CD4-positive, alpha-beta T cell treated with Interleukin-1 beta for 1 hour (primary cell): Measurements from ENCODE around the gene TMEM14A.
A peak's percentile ranks its signal among the peaks of the same experiment; 100 is the strongest.
"Not testable (repeated sequence)": the region's sequence is repeated elsewhere in the genome, so short reads cannot be mapped to it uniquely, and the experiment has no call there.

Experiments used
- DNase-seq, 2 donors: peaks; one replicate each; pipeline ENCODE4 v3.0.0-alpha.2; 2020 to 2022

TMEM14A gene, protein sequence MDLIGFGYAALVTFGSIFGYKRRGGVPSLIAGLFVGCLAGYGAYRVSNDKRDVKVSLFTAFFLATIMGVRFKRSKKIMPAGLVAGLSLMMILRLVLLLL

GRCh38 chr6:52670502-52671409, at the start of gene TMEM14A:
TSS of gene TMEM14A (plus strand) at chr6:52671113. CDS start at chr6:52677103, 5,990 bp downstream.
- peak; percentile 89 to 90 for DNase-seq

GRCh38 chr6:52621631-52622030, 49.3 kb upstream of the TMEM14A start:
- no peak for DNase-seq

- DNase-seq = no peak
Measured at GRCh38 chr6:52622810-52623209, 48.1 kb upstream of the TMEM14A start.

GRCh38 chr6:52632011-52632410, 38.9 kb upstream of the TMEM14A start:
- DNase-seq = no peak

DNA sequence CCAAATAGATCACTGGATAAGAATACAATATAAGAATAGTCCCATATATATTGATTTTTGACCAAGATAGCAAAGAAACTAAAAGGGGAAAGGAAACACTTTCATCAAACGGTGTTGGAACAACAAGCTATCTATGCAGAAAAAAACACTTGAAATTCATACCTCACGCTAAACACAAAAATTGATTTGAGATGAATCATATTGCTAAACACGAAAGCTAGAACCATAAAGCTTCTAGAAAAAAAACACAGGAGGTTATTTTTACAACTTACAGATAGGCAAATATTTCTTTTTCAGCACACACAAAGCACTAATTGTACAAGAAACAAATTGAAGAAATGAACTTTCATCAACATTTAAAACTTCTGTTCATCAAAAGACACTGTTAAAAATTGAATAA, 36.7 kb upstream of the TMEM14A start:
- no peak for DNase-seq

DNA sequence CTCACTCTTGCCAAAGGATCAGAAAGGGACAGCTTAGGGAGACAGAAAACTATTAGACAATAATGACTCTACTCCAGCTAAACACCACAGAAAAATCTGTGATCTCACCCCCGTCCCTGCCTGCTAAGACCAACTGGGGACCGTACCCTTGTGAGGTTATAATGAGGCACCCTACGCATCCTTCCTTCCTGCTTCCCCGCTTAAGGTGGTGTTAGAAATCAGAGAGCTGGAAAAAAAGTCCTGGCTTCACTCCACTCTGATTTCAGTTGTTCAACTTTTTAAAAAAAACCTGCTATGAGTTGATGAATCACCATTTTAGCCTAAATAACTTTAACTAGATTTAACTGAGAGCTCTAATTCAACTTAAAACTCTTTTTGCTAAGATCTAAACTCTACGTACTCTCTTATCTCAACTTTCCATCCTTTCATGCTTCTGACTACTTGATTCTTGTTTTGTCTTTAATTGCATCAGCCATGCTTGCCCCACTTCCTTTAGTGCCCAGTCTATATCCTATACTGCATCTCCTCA, 35.8 kb upstream of the TMEM14A start:
- no peak for DNase-seq

GRCh38 chr6:52636830-52637229, 34.1 kb upstream of the TMEM14A start:
- DNase-seq = no peak

DNA sequence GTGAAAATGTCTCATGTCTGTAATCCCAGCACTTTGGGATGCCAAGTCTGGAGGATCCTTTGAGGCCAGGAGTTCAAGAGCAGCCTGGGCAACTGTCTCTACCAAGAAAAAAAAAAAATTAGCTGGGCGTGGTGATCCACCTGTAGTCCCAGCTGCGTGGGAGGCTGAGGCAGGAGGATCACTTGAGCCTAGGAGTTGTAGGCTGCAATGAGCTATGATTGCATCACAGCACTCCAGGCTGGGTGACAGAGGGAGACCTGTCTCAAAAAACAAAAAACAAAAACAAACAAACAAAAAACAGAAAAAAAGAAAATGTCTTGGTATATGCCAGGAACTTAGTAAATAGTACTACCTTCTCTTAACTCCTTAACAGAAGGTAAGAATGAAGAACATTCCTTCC, 31.4 kb upstream of the TMEM14A start:
- no peak for DNase-seq

GRCh38 chr6:52640170-52640569, 30.7 kb upstream of the TMEM14A start:
- no peak for DNase-seq

GRCh38 chr6:52640916-52641315, 30.0 kb upstream of the TMEM14A start:
- DNase-seq = no peak

GRCh38 chr6:52641388-52641787, 29.5 kb upstream of the TMEM14A start:
- DNase-seq = no peak

DNA sequence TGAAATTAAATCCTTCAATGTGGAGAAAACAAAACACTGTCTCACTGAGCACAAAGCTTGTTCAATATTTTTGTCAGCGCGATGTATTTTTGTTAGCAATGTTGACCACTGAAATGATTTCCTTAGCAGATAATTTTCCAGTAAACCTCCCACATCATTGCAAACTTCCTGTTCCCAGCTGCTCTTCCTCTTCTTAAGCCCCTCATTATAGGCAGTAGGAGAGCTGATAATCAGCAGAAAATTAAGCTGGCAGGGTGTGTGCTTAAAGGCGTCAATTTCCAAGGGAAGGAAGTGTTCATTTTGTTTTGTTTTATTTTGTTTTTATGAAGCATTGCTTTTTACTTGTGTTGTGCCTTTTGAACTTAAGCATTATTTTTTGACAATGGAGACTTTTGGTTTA, 29.1 kb upstream of the TMEM14A start:
- no peak for DNase-seq

GRCh38 chr6:52642368-52642767, 28.5 kb upstream of the TMEM14A start:
- DNase-seq = no peak

GRCh38 chr6:52643158-52643557, 27.8 kb upstream of the TMEM14A start:
- no peak for DNase-seq

DNA sequence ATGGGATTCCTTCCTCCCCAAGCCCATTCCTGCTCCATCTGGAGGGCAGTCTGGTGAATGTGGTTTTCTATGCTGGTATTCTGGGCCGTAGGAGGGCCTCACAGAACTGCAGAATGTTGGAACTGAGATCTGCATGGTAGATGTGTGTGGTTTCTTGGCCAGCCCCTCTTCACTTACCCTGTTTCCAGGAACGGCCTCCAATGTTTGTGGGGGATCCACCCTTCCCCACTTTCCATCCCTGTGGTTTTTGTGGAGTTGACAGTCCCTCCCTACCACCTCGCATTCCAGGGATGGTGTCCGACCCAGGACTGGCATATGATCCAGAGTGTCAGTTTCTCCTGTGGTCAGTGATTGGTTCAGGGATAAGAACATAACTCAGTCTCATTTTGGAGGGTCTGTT, 26.7 kb upstream of the TMEM14A start:
- no peak for DNase-seq

GRCh38 chr6:52645976-52646375, 24.9 kb upstream of the TMEM14A start:
- no peak for DNase-seq

DNA sequence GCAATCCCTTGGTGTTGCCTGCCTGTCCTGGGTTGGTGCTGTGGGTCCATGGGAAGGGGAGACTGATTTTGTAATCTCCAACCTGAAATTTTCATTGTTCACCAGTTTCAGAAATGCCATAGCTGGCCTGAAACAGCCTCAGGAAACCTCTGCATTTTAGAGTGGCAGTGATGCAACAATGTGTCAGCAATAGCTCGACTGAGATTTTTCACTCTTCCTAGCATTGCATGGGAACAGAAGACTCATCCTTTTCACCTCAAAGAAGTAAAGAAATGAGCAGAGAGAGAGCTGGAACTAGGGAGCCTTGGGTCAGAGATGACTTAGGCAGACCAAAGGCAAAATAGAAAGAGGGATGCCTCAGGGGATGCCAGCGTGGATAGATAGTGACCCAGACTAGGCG, 23.7 kb upstream of the TMEM14A start:
- DNase-seq = no peak

- no peak for DNase-seq
Measured at GRCh38 chr6:52649536-52650160, 21.3 kb upstream of the TMEM14A start.

GRCh38 chr6:52650941-52651340, 20.0 kb upstream of the TMEM14A start:
- DNase-seq = no peak

GRCh38 chr6:52653151-52653550, 17.8 kb upstream of the TMEM14A start:
- DNase-seq = no peak

GRCh38 chr6:52654007-52654406, 16.9 kb upstream of the TMEM14A start:
- no peak for DNase-seq

DNA sequence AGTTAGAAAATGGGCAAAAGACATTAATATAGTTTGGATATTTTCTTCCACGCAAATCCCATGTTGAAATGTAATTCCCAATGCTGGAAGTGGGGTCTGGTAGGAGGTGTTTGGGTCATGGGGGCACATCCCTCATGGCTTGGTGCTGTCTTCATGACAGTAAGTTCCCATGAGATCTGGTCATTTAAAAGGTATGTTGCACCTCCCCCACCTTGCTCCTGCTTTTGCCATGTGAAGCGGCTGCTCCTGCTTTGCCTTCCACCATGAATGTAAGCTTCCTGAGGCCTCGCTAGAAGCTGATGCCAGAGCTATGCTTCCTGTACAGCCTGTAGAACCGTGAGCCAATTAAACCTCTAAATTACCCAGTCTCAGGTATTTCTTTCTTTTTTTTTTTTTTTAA, 16.3 kb upstream of the TMEM14A start:
- DNase-seq = no peak

- not testable (repeated sequence) for DNase-seq
Measured at GRCh38 chr6:52655941-52656340, 15.0 kb upstream of the TMEM14A start.

GRCh38 chr6:52657870-52658269, 13.0 kb upstream of the TMEM14A start:
- DNase-seq = no peak
